Adrenal gland (tissue), 5 donors: ENCODE data around the gene SOX8.

Experiments
- CTCF ChIP-seq, 6 experiments: fragments of 450-650 bp in 4 of 6; fragments of 200-600 bp in 2 of 6; sonication (generic) in 1 of 6; IDR thresholded peaks; 1 replicate in 5 of 6; 2 replicates in 1 of 6; pipeline versions ENCODE4 v1.5.1 to v1.8.0; 2016 to 2021; ENCODE audit warnings: antibody characterized with exemption in 6 of 6, mild to moderate bottlenecking in 2 of 6, moderate library complexity in 1 of 6
- POLR2A ChIP-seq, 2 donors: fragments of 450-650 bp; IDR thresholded peaks; one replicate each; pipeline ENCODE4 v1.6.1; 2017; ENCODE audit warnings: antibody characterized with exemption in 2 of 2, mild to moderate bottlenecking in 2 of 2, moderate library complexity in 1 of 2
- donor health status: DM: no; HTN: no; CAD: no.

GRCh38 chr16:986925-987582 lies 5.5 kb downstream of the SOX8 start:
- TF ChIP-seq POLR2A (IDR thresholded peaks at IDR 0.05) (no peak), CTCF (IDR thresholded peaks at IDR 0.05) (no peak)
